CD4-positive, alpha-beta memory T cell (primary cell): ENCODE data around the gene ACVR1. TPM values are rescaled to one million over a fixed set of nuclear protein-coding genes. Genes with fewer than 3 reads are reported as not detected.

Experiments
- CTCF ChIA-PET: fragments of 350-600 bp; sonication (Branson Sonifier 250); formaldehyde crosslinking; loops from one replicate; lab custom pipeline; 2021; ENCODE audit warnings: inconsistent platforms; ENCODE audit not compliant: partially characterized antibody; lab: Charles Lee
- POLR2A ChIA-PET: fragments of 350-600 bp; sonication (Branson Sonifier 250); formaldehyde crosslinking; loops from one replicate; lab custom pipeline; 2021; ENCODE audit not compliant: partially characterized antibody; lab: Charles Lee
- DNase-seq, 5 donors: peaks; one replicate each; pipeline versions ENCODE4 v3.0.0 to v3.0.0-alpha.2; 2020 to 2022; ENCODE audit warnings: mixed read lengths in 1 of 5
- H3K27ac ChIP-seq: one replicate; pipeline ENCODE4 v1.7.0; 2013; ENCODE audit warnings: low read depth, low read length
- H3K27me3 ChIP-seq: 2 replicates; pipeline ENCODE4 v1.7.0; 2013; ENCODE audit warnings: mild to moderate bottlenecking, low read length, moderate library complexity; ENCODE audit not compliant: insufficient read depth
- H3K36me3 ChIP-seq: 2 replicates; pipeline ENCODE4 v1.7.0; 2013; ENCODE audit warnings: mild to moderate bottlenecking, low read length, moderate library complexity; ENCODE audit not compliant: insufficient read depth
- H3K4me1 ChIP-seq: 2 replicates; pipeline ENCODE4 v1.7.0; 2013; ENCODE audit warnings: mild to moderate bottlenecking, low read length, moderate library complexity; ENCODE audit not compliant: insufficient read depth
- H3K4me3 ChIP-seq, 2 donors: one replicate each; pipeline ENCODE4 v1.7.0; 2013; ENCODE audit warnings: low read length in 2 of 2, mild to moderate bottlenecking in 1 of 2
- H3K9me3 ChIP-seq, 2 donors: one replicate each; pipeline ENCODE4 v1.7.0; 2013; ENCODE audit warnings: low read length in 2 of 2, control low read depth in 1 of 2; ENCODE audit not compliant: control insufficient read depth in 1 of 2
- H3K27ac Mint-ChIP-seq, 7 donors: one replicate each; pipeline ENCODE4 v1.8.0; 2020 to 2021; ENCODE audit warnings: mixed read lengths in 7 of 7, mild to moderate bottlenecking in 6 of 7, inconsistent platforms in 3 of 7, moderate library complexity in 3 of 7
- H3K27me3 Mint-ChIP-seq, 2 donors: one replicate each; pipeline ENCODE4 v1.8.0; 2020 to 2021; ENCODE audit warnings: mixed read lengths in 2 of 2
- H3K36me3 Mint-ChIP-seq, 2 donors: one replicate each; pipeline ENCODE4 v1.8.0; 2020 to 2021; ENCODE audit warnings: mixed read lengths in 2 of 2, inconsistent platforms in 1 of 2, mild to moderate bottlenecking in 1 of 2
- H3K4me1 Mint-ChIP-seq, 4 donors: one replicate each; pipeline ENCODE4 v1.8.0; 2020 to 2021; ENCODE audit warnings: mixed read lengths in 4 of 4, mild to moderate bottlenecking in 1 of 4
- H3K4me3 Mint-ChIP-seq, 8 donors: one replicate each; pipeline ENCODE4 v1.8.0; 2020 to 2021; ENCODE audit warnings: mixed read lengths in 8 of 8, mild to moderate bottlenecking in 7 of 8, moderate library complexity in 6 of 8, inconsistent platforms in 3 of 8
- H3K9me3 Mint-ChIP-seq, 8 donors: one replicate each; pipeline ENCODE4 v1.8.0; 2020 to 2021; ENCODE audit warnings: mixed read lengths in 8 of 8, mild to moderate bottlenecking in 5 of 8, inconsistent platforms in 3 of 8, moderate library complexity in 1 of 8
- intact Hi-C: fragments of 100-400 bp; cut with micrococcal nuclease; formaldehyde crosslinking; loops from one replicate; pipeline ENCODE4 v1.15.1; 2023
- polyA plus RNA-seq, 2 donors: library from polyadenylated mRNA; unstranded; fragments of 300-500 nt; fragmentation: Illumina TruSeq; gene quantifications; one replicate each; pipeline ENCODE4 v1.2.3, GENCODE V29; 2021
- total RNA-seq, 2 experiments: library from RNA; stranded (reverse); gene quantifications; one replicate each; pipeline ENCODE4 v1.2.3, GENCODE V29; 2021

Gene ACVR1
- total and polyA plus RNA-seq, 4 experiments from 2014 or later, result 16.1 to 31.9 (median 25.1) TPM

DNA sequence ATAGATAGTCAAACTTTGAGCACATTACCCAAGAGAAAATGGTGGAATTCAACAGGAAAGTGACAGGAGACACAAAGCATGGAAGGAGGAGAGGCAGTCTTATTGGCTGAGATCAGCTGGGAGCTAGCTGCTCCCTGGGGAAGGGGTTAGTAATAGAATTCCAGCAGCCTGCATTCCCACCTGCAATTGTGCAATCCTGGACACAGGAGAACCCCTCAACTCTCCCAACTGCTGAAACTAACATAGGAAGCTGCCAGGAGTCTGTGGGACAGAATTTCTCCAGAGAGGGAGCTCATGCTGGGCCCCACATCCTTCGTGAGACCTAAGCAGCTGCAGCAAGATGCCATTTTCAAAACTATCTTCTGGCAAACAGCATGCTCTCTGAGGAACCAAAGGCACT is 177.7 kb downstream of the ACVR1 start:
- ChIA-PET CTCF (no interaction called here), POLR2A (no interaction called here)
- Mint-ChIP-seq H3K27me3 (peaks cover 0 to 2% of the 10 kb centered on the region in 2 donors), H3K4me1 (no peaks in the 10 kb centered on the region), H3K9me3 (peaks cover 2 to 34% (median 26%) of the 10 kb centered on the region in 8 donors), H3K36me3 (peaks cover 8 to 14% of the 10 kb centered on the region in 2 donors), H3K27ac (no peak overlapping the region), H3K4me3 (no peak overlapping the region)
- H3K4me3 ChIP-seq, result no peak overlapping the region
- H3K4me1 ChIP-seq, result no peaks in the 10 kb centered on the region
- no peak overlapping the region for H3K27ac ChIP-seq
- DNase-seq, result no peak
- no peaks in the 10 kb centered on the region for H3K27me3 ChIP-seq
- H3K9me3 ChIP-seq, result no peaks in the 10 kb centered on the region
- no peaks in the 10 kb centered on the region for H3K36me3 ChIP-seq
- intact Hi-C loops, result no loop called here

DNA sequence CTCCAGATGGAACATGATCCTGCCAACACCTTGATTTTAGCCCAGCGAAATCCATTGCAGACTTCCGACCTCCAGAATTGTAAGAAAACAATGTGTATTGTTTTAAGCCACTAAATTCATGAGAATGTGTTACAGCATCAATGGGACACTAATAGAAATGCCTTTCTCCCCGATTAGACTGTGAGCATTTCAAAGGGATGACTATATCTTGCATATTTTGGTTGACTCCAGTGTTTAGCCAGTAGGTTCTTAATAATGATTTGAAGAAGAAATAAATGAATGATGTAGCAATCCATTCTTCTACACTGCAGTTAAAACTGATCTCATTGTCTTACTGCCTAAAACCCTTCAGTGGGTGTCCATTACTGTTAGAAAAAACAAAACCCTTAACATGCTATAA is 180.1 kb downstream of the ACVR1 start:
- Mint-ChIP-seq H3K4me3 (no peak overlapping the region), H3K9me3 (peaks cover 2 to 17% (median 12%) of the 10 kb centered on the region in 8 donors), H3K27me3 (peaks cover 0 to 2% of the 10 kb centered on the region in 2 donors), H3K36me3 (peaks cover 2 to 5% of the 10 kb centered on the region in 2 donors), H3K27ac (no peak overlapping the region), H3K4me1 (no peaks in the 10 kb centered on the region)
- CTCF ChIA-PET, result no interaction called here
- Histone ChIP-seq H3K9me3 (no peaks in the 10 kb centered on the region), H3K27me3 (no peaks in the 10 kb centered on the region), H3K4me3 (no peak overlapping the region), H3K4me1 (no peaks in the 10 kb centered on the region), H3K27ac (no peak overlapping the region), H3K36me3 (no peaks in the 10 kb centered on the region)
- intact Hi-C loops, result no loop called here
- no peak for DNase-seq
- POLR2A ChIA-PET, result no interaction called here

DNA sequence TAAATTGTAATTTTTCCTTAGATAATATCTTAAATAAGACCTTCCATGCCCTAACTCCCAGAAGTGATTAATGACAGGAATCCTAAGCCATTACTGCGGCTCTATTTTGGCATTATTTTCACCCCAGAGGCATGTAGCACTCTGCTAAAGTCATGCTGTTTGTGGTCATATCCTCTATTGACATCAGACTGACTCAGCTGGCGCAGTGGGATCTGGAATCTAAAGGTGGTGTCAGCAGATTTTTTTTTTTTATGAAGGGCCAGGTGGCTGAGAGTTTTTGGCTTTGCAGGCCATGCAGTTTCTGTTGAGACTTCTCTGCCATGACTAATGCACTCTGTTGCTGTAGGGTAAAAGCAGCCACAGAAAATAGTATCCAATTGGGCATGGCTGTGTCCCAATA is 183.4 kb downstream of the ACVR1 start:
- Mint-ChIP-seq H3K36me3 (peaks cover 0 to 5% of the 10 kb centered on the region in 2 donors), H3K27ac (no peak overlapping the region), H3K27me3 (peaks cover 0 to 2% of the 10 kb centered on the region in 2 donors), H3K4me1 (no peaks in the 10 kb centered on the region), H3K9me3 (peaks cover 0 to 3% (median 0%) of the 10 kb centered on the region in 8 donors), H3K4me3 (no peak overlapping the region)
- CTCF ChIA-PET, result no interaction called here
- DNase-seq, result no peak
- no peaks in the 10 kb centered on the region for H3K9me3 ChIP-seq
- no peak overlapping the region for H3K27ac ChIP-seq
- H3K27me3 ChIP-seq, result no peaks in the 10 kb centered on the region
- POLR2A ChIA-PET, result no interaction called here
- H3K36me3 ChIP-seq, result no peaks in the 10 kb centered on the region
- H3K4me3 ChIP-seq, result no peak overlapping the region
- H3K4me1 ChIP-seq, result no peaks in the 10 kb centered on the region
- intact Hi-C loops, result no loop called here

DNA sequence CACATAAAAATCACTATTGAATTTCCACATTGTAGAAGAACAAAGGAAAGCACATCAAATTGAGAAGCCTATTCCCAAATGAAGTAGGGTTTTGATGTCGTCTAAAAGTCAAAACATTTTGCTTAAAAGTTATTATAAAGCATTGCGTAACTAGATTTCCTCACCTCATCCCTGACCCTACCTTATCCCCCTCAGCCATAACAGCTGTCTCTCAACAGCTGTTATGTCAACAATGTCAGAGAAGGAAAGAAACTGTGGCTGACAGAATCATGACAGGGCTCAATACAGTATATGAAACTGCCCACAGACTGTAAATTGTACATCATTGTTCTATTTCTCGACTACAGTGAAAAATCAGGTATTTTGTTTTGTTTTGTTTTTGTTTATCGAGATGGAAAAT is 184.4 kb downstream of the ACVR1 start:
- DNase-seq, result no peak
- Mint-ChIP-seq H3K4me1 (no peaks in the 10 kb centered on the region), H3K27ac (no peak overlapping the region), H3K36me3 (peaks cover 0 to 5% of the 10 kb centered on the region in 2 donors), H3K4me3 (no peak overlapping the region), H3K9me3 (peaks cover 0 to 3% (median 0%) of the 10 kb centered on the region in 8 donors), H3K27me3 (peaks cover 0 to 2% of the 10 kb centered on the region in 2 donors)
- Histone ChIP-seq H3K27ac (no peak overlapping the region), H3K36me3 (no peaks in the 10 kb centered on the region), H3K9me3 (no peaks in the 10 kb centered on the region), H3K27me3 (no peaks in the 10 kb centered on the region), H3K4me3 (no peak overlapping the region), H3K4me1 (no peaks in the 10 kb centered on the region)
- ChIA-PET POLR2A (no interaction called here), CTCF (no interaction called here)
- intact Hi-C loops, result no loop called here

DNA sequence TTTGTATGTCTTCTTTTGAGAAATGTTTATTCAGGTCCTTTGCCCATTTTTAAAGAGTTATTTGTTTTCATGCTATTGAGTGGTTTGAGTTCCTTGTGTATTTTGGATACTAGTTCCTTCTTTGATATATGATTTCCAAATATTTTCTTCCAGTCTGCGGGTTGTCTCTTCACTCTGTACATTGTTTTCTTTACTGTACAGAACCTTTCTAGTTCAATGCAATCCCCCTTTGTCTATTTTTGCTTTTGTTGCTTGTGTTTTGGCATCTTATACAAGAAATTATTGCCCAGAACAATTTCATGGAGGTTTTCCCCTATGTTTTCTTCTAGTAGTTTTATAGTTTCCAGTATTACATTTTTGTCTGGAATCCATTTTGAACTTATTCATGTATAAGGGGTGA is 185.0 kb downstream of the ACVR1 start:
- intact Hi-C loops, result no loop called here
- Mint-ChIP-seq H3K4me1 (no peaks in the 10 kb centered on the region), H3K27me3 (peaks cover 0 to 2% of the 10 kb centered on the region in 2 donors), H3K4me3 (no peak overlapping the region), H3K9me3 (peaks cover 0 to 3% (median 0%) of the 10 kb centered on the region in 8 donors), H3K36me3 (peaks cover 0 to 5% of the 10 kb centered on the region in 2 donors), H3K27ac (no peak overlapping the region)
- CTCF ChIA-PET, result no interaction called here
- H3K4me3 ChIP-seq, result no peak overlapping the region
- POLR2A ChIA-PET, result no interaction called here
- H3K36me3 ChIP-seq, result no peaks in the 10 kb centered on the region
- no peak overlapping the region for H3K27ac ChIP-seq
- H3K9me3 ChIP-seq, result no peaks in the 10 kb centered on the region
- H3K27me3 ChIP-seq, result no peaks in the 10 kb centered on the region
- H3K4me1 ChIP-seq, result no peaks in the 10 kb centered on the region
- no peak for DNase-seq

Other genes with a start within 250 kb of the ACVR1 start
- gene ACVR1C, start 247.5 kb downstream of the ACVR1 start, total RNA-seq, result 1 to 10 TPM; 6.3 to 6.9 TPM
- 1 to 10 TPM; 1.6 to 2.4 TPM for gene ACVR1C, start 247.5 kb downstream of the ACVR1 start, polyA plus RNA-seq
- gene UPP2, start 225.5 kb upstream of the ACVR1 start, total RNA-seq, result not detected
- gene UPP2, start 225.5 kb upstream of the ACVR1 start, polyA plus RNA-seq, result not detected